A673 (cell line): Measurements from ENCODE around the gene STX3.

ENCODE experiments used
- EZH2 ChIP-seq: fragments of 200-600 bp; sonication (generic); IDR thresholded peaks from 2 replicates; pipeline ENCODE4 v1.6.1; 2017; ENCODE audit warnings: borderline replicate concordance, low read depth, mild to moderate bottlenecking, mixed read lengths, antibody characterized with exemption, low read length; ENCODE audit not compliant: poor library complexity, severe bottlenecking
- TF ChIP-seq, protein P1 (sequence below): fragments of 300-800, 200-600 bp; sonication (generic); conservative IDR thresholded peaks from 2 replicates; pipeline ENCODE4 v1.5.1; 2017; ENCODE audit warnings: low read depth, mild to moderate bottlenecking, antibody characterized with exemption, low read length, moderate library complexity, mixed read lengths

DNA sequence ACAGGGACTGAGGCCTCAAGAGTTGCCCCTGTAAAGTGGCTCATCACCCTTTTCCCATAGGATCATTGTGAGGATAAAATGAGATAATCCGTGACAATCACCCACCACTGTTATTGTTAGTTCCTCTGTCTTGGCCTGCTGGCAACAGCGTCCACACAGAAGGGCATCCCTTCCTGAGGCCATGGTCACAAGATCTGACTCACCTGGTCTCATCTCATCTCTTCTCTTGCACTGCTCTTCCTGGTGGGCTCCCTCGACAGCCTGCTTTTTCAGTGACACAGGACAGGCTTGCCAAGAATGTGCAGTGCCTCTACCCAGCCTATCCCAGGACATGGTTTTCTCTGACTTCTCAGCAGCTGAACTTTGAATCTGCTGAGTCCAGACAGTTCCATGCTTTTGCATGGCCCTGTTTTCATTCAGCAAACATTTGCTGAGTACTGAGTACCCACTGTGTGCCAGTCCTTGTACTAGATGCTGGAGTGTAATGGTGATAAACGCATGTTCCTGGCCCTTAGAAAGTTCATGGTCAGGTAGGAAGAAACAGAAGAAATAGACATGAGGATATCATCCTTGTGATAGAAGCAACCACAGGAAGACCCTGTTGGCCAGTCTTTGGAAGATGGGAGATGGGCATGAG lies 3.3 kb downstream of the STX3 start:
- TF ChIP-seq, protein P1, sequence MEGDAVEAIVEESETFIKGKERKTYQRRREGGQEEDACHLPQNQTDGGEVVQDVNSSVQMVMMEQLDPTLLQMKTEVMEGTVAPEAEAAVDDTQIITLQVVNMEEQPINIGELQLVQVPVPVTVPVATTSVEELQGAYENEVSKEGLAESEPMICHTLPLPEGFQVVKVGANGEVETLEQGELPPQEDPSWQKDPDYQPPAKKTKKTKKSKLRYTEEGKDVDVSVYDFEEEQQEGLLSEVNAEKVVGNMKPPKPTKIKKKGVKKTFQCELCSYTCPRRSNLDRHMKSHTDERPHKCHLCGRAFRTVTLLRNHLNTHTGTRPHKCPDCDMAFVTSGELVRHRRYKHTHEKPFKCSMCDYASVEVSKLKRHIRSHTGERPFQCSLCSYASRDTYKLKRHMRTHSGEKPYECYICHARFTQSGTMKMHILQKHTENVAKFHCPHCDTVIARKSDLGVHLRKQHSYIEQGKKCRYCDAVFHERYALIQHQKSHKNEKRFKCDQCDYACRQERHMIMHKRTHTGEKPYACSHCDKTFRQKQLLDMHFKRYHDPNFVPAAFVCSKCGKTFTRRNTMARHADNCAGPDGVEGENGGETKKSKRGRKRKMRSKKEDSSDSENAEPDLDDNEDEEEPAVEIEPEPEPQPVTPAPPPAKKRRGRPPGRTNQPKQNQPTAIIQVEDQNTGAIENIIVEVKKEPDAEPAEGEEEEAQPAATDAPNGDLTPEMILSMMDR = no peak
- no peak for TF ChIP-seq EZH2
